PC-3 (cell line): Measurements from ENCODE around the gene CATSPERE. TPM values are rescaled to one million over a fixed set of nuclear protein-coding genes. Genes with fewer than 3 reads are reported as not detected.
"Not testable (repeated sequence)": the region's sequence is repeated elsewhere in the genome, so short reads cannot be mapped to it uniquely, and the experiment has no call there.

Source experiments
- ATAC-seq: fragments of 200-7000 bp; cut with Tn5 transposase; 2 replicates; pipeline ENCODE4 v1.9.1; 2020; ENCODE audit warnings: mild to moderate bottlenecking, moderate library complexity
- BruUV-seq: library from RNA; stranded (reverse); fragments of 400-500 nt; replicated peaks from 2 replicates; lab custom pipeline; 2021; lab: Mats Ljungman, UMichigan
- CTCF ChIA-PET: fragments of 300-600 bp; sonication (Branson Sonifier 250); formaldehyde crosslinking; loops from one replicate; lab custom pipeline; 2022; ENCODE audit warnings: antibody characterized with exemption; lab: Charles Lee
- POLR2A ChIA-PET: fragments of 300-600 bp; sonication (Branson Sonifier 250); formaldehyde crosslinking; loops from one replicate; lab custom pipeline; 2022; ENCODE audit warnings: antibody characterized with exemption; ENCODE audit not compliant: unreplicated experiment; lab: Charles Lee
- DNase-seq: peaks from one replicate; pipeline ENCODE4 v3.0.0-alpha.2; 2015
- H2AFZ ChIP-seq: fragments of 300-600 bp; sonication (generic); 2 replicates; pipeline ENCODE4 v1.6.0; 2016; ENCODE audit warnings: antibody characterized with exemption, low read length
- H3F3A ChIP-seq: fragments of 300-600 bp; sonication (generic); one replicate; pipeline ENCODE4 v1.6.0; 2017; ENCODE audit warnings: antibody characterized with exemption, low read length, control low read depth, mild to moderate bottlenecking; ENCODE audit not compliant: unreplicated experiment
- H3K27ac ChIP-seq: fragments of 300-600 bp; sonication (generic); 2 replicates; pipeline ENCODE4 v1.5.1; 2016; ENCODE audit warnings: mild to moderate bottlenecking, low read length
- H3K27me3 ChIP-seq: fragments of 300-600 bp; sonication (generic); 2 replicates; pipeline ENCODE4 v1.6.1; 2016; ENCODE audit warnings: low read length, mixed read lengths
- H3K36me3 ChIP-seq: fragments of 300-600 bp; sonication (generic); 2 replicates; pipeline ENCODE4 v1.6.1; 2016; ENCODE audit warnings: low read depth, mixed run types, low read length, mixed read lengths
- H3K4me1 ChIP-seq: fragments of 300-600 bp; sonication (generic); 2 replicates; pipeline ENCODE4 v1.5.1; 2016; ENCODE audit warnings: low read length; ENCODE audit not compliant: insufficient read depth
- H3K4me2 ChIP-seq: fragments of 300-600 bp; sonication (generic); 2 replicates; pipeline ENCODE4 v1.6.0; 2016; ENCODE audit warnings: low read length
- H3K4me3 ChIP-seq: fragments of 300-600 bp; sonication (generic); 2 replicates; pipeline ENCODE4 v1.5.1; 2016; ENCODE audit warnings: mild to moderate bottlenecking, low read length, mixed read lengths
- H3K79me2 ChIP-seq: fragments of 300-600 bp; sonication (generic); 2 replicates; pipeline ENCODE4 v1.6.1; 2017; ENCODE audit warnings: low read length, mixed read lengths
- H3K9ac ChIP-seq: fragments of 300-600 bp; sonication (generic); 2 replicates; pipeline ENCODE4 v1.6.0; 2016; ENCODE audit warnings: mild to moderate bottlenecking, low read length
- H3K9me2 ChIP-seq: fragments of 300-600 bp; sonication (generic); replicated peaks from 2 replicates; pipeline ENCODE4 v1.6.1; 2016; ENCODE audit warnings: mixed run types, low read length, mixed read lengths
- H3K9me3 ChIP-seq: fragments of 300-600 bp; sonication (generic); 2 replicates; pipeline ENCODE4 v1.6.1; 2016; ENCODE audit warnings: low read length, mixed read lengths
- H4K20me1 ChIP-seq: fragments of 300-600 bp; sonication (generic); 2 replicates; pipeline ENCODE4 v1.6.1; 2016; ENCODE audit warnings: low read length, mixed read lengths
- CTCF ChIP-seq: fragments of 300-600 bp; sonication (generic); conservative IDR thresholded peaks from 2 replicates; pipeline ENCODE4 v1.5.1; 2017; ENCODE audit warnings: antibody characterized with exemption, low read depth, mild to moderate bottlenecking, low read length
- EZH2 ChIP-seq: fragments of 300-600 bp; sonication (generic); IDR thresholded peaks from one replicate; pipeline ENCODE4 v1.6.1; 2017; ENCODE audit warnings: antibody characterized with exemption, mild to moderate bottlenecking, low read length; ENCODE audit not compliant: unreplicated experiment
- EZH2phosphoT487 ChIP-seq: fragments of 300-600 bp; sonication (generic); IDR thresholded peaks from 2 replicates; pipeline ENCODE4 v1.6.1; 2018; ENCODE audit warnings: mild to moderate bottlenecking, antibody characterized with exemption, low read length, borderline replicate concordance
- intact Hi-C: fragments of 100-400 bp; cut with micrococcal nuclease; formaldehyde crosslinking; loops from 2 replicates; pipeline ENCODE4 v1.9.0; 2023
- total RNA-seq: library from RNA; depleted of rRNA; stranded (reverse); fragments of >200 nt; gene quantifications from 2 replicates; pipeline ENCODE4 v1.2.3, GENCODE V29; 2014

Gene CATSPERE
- total RNA-seq, 1 experiment from 2014 or later: not detected

- Histone ChIP-seq H3K9me2 (no peaks in the 10 kb centered on the region), H4K20me1 (no peaks in the 10 kb centered on the region), H3K9me3 (peaks cover 14% of the 10 kb centered on the region), H2AFZ (no peak overlapping the region), H3K27ac (no peak overlapping the region), H3K4me3 (no peak overlapping the region), H3K9ac (no peak overlapping the region), H3K79me2 (no peaks in the 10 kb centered on the region), H3F3A (no peaks in the 10 kb centered on the region), H3K4me2 (no peak overlapping the region), H3K27me3 (no peaks in the 10 kb centered on the region), H3K36me3 (no peaks in the 10 kb centered on the region), H3K4me1 (peaks cover 4% of the 10 kb centered on the region; the same call in 1 of the 2 replicates)
- TF ChIP-seq EZH2phosphoT487 (no peak), EZH2 (no peak), CTCF (no peak)
- ChIA-PET CTCF (no interaction called here), POLR2A (no interaction called here)
- intact Hi-C loops: no loop called here
- no peak for ATAC-seq
- no TSS peak for BruUV-seq
- no peak for DNase-seq
Observed at GRCh38 chr1:244557565-244557964, 96.5 kb downstream of the CATSPERE start.

GRCh38 chr1:244559561-244559960 is 98.5 kb downstream of the CATSPERE start:
- H3K27ac ChIP-seq: no peak overlapping the region
- no peaks in the 10 kb centered on the region for H3K4me1 ChIP-seq
- H3K9me3 ChIP-seq: peaks cover 14% of the 10 kb centered on the region
- no peaks in the 10 kb centered on the region for H3K79me2 ChIP-seq
- H3K4me2 ChIP-seq: no peak overlapping the region
- no peaks in the 10 kb centered on the region for H3K36me3 ChIP-seq
- no peak for TF ChIP-seq EZH2
- TF ChIP-seq EZH2phosphoT487: no peak
- TF ChIP-seq CTCF: no peak
- BruUV-seq: no TSS peak
- no peak overlapping the region for H3K4me3 ChIP-seq
- no peaks in the 10 kb centered on the region for H3F3A ChIP-seq
- H3K27me3 ChIP-seq: no peaks in the 10 kb centered on the region
- no peak overlapping the region for H2AFZ ChIP-seq
- no peaks in the 10 kb centered on the region for H4K20me1 ChIP-seq
- DNase-seq (no peak), ATAC-seq (no peak)
- H3K9ac ChIP-seq: no peak overlapping the region
- intact Hi-C loops: no loop called here
- POLR2A ChIA-PET: no interaction called here
- CTCF ChIA-PET: no interaction called here
- no peaks in the 10 kb centered on the region for H3K9me2 ChIP-seq

DNA sequence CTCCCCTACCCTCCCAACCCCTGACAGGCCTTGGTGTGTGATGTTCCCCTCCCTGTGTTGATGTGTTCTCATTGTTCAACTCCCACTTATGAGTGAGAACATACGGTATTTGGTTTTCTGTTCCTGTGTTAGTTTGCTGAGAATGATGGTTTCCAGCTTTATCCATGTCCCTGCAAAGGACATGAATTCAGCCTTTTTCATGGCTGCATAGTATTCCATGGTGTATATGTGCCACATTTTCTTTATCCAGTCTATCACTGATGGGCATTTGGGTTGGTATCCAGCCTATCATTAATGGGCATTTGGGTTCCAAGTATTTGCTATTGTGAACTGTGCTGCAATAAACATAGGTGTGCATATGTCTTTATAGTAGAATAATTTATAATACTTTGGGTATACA is 101.8 kb downstream of the CATSPERE start:
- H3K9me2 ChIP-seq, POLR2A ChIA-PET, H3K4me2 ChIP-seq, H3K9ac ChIP-seq, H3K27ac ChIP-seq, intact Hi-C loops, H3F3A ChIP-seq, H3K79me2 ChIP-seq, BruUV-seq, H3K36me3 ChIP-seq, ATAC-seq, H3K9me3 ChIP-seq, DNase-seq, H2AFZ ChIP-seq, H4K20me1 ChIP-seq, CTCF ChIA-PET, H3K4me1 ChIP-seq, H3K4me3 ChIP-seq, H3K27me3 ChIP-seq: not testable (repeated sequence)
